Keratinocyte (primary cell): ENCODE results near the gene TSPYL6.

ENCODE experiments used
- EZH2 ChIP-seq: IDR thresholded peaks from one replicate; pipeline ENCODE4 v1.6.1; 2012; ENCODE audit warnings: inconsistent platforms, mild to moderate bottlenecking, low read length, moderate library complexity
- TF ChIP-seq, protein P1 (sequence below), 3 experiments: IDR thresholded peaks in 1 of 3; conservative IDR thresholded peaks in 1 of 3; optimal IDR thresholded peaks in 1 of 3; 2 replicates in 2 of 3; 3 replicates in 1 of 3; pipeline versions ENCODE3 to v1.5.1; 2011; ENCODE audit warnings: low read length in 3 of 3, mild to moderate bottlenecking in 3 of 3, moderate library complexity in 2 of 3, control low read depth in 1 of 3, inconsistent platforms in 1 of 3; ENCODE audit not compliant: insufficient read depth in 2 of 3; ENCODE audit errors: extremely low read depth in 1 of 3

DNA sequence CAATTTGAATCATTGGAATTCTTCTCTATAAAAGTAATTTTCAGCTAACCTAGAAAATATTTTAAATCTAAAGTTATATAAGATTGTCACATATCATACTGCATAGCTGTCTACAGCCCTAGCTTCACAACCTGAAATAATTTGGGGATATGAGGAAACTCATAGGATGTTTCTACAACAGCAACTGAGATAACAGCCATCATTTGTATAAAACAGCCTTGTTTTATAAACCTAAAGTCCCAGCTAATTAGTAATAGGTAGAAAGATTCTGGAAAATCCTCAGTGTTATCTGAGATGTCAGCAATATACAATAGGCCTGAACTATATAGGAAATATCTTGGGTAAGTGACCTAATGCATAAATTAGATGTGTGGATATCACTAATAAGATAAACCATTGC lies 47.6 kb upstream of the TSPYL6 start:
- TF ChIP-seq, protein P1, sequence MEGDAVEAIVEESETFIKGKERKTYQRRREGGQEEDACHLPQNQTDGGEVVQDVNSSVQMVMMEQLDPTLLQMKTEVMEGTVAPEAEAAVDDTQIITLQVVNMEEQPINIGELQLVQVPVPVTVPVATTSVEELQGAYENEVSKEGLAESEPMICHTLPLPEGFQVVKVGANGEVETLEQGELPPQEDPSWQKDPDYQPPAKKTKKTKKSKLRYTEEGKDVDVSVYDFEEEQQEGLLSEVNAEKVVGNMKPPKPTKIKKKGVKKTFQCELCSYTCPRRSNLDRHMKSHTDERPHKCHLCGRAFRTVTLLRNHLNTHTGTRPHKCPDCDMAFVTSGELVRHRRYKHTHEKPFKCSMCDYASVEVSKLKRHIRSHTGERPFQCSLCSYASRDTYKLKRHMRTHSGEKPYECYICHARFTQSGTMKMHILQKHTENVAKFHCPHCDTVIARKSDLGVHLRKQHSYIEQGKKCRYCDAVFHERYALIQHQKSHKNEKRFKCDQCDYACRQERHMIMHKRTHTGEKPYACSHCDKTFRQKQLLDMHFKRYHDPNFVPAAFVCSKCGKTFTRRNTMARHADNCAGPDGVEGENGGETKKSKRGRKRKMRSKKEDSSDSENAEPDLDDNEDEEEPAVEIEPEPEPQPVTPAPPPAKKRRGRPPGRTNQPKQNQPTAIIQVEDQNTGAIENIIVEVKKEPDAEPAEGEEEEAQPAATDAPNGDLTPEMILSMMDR (optimal IDR thresholded peaks at IDR 0.05 in 1 of 3, IDR thresholded peaks at IDR 0.05 in 1 of 3, conservative IDR thresholded peaks at IDR 0.05 in 1 of 3; ENCODE audit: extremely low read depth in 1 of 3, insufficient read depth in 2 of 3, low read length in 3 of 3) = no peak
- no peak for TF ChIP-seq EZH2
